ENCODE measurements around the gene RPS6KA5.

The RPS6KA5 gene

DNA sequence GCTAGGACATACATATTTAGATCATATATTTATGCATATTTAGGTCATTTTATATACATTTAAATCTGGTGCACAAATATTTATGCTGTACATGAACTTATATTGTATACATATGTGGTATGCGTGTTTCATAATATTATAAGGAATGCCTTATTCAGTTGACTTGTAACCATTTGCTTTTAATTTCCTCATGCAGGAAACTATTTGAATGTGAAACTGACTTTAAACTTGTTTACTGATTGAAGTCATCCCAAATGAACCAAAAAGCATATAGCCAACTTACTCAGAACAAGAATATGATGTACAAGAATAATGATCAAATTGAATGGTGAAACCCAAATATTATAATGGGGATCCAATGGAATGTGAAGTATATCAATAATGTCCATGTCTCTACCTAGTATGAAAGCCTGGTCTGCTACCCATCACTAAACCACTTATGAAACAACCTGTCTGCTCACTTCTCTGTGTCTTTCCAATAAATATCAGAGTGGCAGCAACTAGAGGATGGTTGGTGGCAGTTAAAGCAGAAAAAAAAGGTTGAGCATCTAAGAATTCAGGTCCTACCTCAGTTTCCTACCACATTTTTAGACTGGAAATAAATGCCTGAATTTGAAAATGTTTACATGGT, 38.3 kb downstream of the RPS6KA5 start:
- DNase-seq (ENCODE audit: low spot score): no peak
- in situ Hi-C loops (cut with MboI; ENCODE audit: low pct_unique_long_range_greater_than_20kb, low sequenced_read_pairs, unreplicated experiment): no loop called here
- TF ChIP-seq, protein P1, sequence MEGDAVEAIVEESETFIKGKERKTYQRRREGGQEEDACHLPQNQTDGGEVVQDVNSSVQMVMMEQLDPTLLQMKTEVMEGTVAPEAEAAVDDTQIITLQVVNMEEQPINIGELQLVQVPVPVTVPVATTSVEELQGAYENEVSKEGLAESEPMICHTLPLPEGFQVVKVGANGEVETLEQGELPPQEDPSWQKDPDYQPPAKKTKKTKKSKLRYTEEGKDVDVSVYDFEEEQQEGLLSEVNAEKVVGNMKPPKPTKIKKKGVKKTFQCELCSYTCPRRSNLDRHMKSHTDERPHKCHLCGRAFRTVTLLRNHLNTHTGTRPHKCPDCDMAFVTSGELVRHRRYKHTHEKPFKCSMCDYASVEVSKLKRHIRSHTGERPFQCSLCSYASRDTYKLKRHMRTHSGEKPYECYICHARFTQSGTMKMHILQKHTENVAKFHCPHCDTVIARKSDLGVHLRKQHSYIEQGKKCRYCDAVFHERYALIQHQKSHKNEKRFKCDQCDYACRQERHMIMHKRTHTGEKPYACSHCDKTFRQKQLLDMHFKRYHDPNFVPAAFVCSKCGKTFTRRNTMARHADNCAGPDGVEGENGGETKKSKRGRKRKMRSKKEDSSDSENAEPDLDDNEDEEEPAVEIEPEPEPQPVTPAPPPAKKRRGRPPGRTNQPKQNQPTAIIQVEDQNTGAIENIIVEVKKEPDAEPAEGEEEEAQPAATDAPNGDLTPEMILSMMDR (IDR thresholded peaks at IDR 0.05; ENCODE audit: extremely low read depth, insufficient read depth, missing control alignments): no peak

DNA sequence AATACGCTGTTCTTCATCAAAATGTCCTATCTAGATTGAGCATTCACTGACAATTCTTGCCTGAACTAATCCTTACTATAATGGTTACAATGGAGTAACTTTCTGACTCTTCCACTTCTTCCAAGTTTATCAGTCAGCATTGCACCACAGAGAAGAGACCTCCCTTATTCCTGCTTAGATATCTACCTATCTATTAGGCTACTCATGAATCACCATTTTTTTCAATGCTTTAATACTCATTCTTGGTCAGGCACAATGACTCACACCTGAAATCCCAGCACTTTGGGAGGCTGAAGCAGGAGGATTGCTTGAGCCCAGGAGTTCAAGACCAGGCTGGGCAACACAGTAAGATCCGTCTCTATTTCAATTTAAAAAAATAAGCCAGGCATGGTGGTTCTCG, 39.3 kb downstream of the RPS6KA5 start:
- DNase-seq (ENCODE audit: low spot score): no peak
- in situ Hi-C loops (cut with MboI; ENCODE audit: low pct_unique_long_range_greater_than_20kb, low sequenced_read_pairs, unreplicated experiment): no loop called here
- TF ChIP-seq, protein P1 (IDR thresholded peaks at IDR 0.05; ENCODE audit: extremely low read depth, insufficient read depth, missing control alignments): no peak

DNA sequence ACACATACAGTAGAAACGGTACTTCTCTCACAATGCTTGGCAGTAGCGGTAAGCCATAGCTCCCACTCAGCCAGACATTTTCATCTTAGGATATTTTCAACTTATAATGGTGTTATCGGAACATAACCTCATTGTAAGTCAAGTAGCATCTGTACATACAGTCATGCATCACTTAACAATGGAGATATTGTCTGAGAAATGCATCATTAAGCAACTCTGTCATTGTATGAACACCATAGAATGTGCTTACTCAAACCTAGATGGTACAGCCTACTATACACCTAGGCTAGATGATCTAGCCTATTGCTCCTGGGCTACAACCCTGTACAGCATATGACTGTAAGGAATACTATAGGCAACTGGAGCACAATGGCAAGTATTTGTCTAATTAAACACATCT, 40.8 kb downstream of the RPS6KA5 start:
- no peak for DNase-seq (ENCODE audit: low spot score)
- TF ChIP-seq, protein P1 (IDR thresholded peaks at IDR 0.05; ENCODE audit: extremely low read depth, insufficient read depth, missing control alignments): no peak
- in situ Hi-C loops (cut with MboI; ENCODE audit: low pct_unique_long_range_greater_than_20kb, low sequenced_read_pairs, unreplicated experiment): no loop called here

DNA sequence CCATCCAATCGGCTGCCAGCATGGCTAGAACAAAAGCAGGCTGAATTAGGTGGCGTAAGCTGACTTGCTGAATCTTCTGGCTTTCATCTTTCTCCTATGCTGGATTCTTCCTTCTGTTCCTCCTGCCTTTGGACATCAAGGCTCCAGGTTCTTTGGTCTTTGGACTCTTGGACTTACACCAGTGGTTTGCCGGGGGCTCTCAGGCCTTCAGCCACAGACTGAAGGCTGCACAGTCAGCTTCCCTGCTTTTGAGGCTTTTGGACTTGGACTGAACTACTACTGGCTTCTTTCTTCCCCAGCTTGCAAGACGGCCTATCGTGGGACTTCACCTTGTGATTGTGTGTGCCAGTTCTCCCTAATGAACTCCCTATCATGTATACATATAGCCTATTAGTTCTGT, 42.0 kb downstream of the RPS6KA5 start:
- in situ Hi-C loops (cut with MboI; ENCODE audit: low pct_unique_long_range_greater_than_20kb, low sequenced_read_pairs, unreplicated experiment): no loop called here
- DNase-seq (ENCODE audit: low spot score): no peak
- TF ChIP-seq, protein P1 (IDR thresholded peaks at IDR 0.05; ENCODE audit: extremely low read depth, insufficient read depth, missing control alignments): no peak

DNA sequence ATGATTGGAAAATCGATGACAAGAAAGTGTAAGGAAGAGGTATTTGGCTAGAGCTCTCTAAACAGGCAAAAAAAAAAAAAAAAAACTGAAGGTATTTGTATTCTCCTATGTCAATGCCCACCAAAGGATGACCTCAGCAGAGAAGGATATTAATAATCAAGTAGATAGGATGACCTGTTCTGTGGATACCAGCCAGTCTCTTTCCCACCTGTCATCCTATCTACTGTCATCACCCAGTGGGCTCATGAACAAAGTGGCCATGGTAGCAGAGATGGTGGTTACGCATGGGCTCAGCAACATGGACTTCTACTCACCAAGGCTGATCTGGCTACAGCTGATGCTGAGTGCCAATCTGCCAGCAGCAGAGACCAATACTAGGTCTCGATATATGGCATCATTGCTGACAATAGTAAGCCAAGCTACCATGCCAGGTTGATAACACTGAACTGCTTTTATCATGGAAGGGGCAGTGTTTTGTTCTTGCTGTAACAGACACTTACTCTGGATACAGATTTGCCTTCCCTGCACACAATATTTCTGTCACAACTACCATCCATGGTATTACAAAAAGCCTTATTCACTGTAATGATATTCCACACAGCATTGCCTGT, 43.5 kb downstream of the RPS6KA5 start:
- TF ChIP-seq, protein P1 (IDR thresholded peaks at IDR 0.05; ENCODE audit: extremely low read depth, insufficient read depth, missing control alignments): no peak
- in situ Hi-C loops (cut with MboI; ENCODE audit: low pct_unique_long_range_greater_than_20kb, low sequenced_read_pairs, unreplicated experiment): no loop called here
- DNase-seq (ENCODE audit: low spot score): no peak

DNA sequence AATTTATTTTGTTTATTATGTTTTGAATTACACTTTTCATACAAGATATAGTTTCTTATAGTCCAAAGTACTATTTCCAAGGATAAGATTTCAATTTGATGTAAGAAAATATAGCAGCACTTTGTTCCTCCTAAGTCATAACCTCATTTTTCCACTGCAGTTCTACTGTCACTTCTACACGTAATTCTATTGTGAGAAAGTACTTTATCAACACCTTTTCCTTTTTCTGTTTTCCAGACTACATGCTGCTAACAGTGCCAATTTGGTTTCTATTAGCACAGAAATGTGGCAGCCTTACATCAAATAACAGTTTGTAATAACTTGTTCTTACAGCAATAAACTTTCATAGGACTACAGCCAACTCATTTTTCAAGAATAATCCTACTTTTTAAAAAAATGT, 45.0 kb downstream of the RPS6KA5 start:
- in situ Hi-C loops (cut with MboI; ENCODE audit: low pct_unique_long_range_greater_than_20kb, low sequenced_read_pairs, unreplicated experiment): no loop called here
- TF ChIP-seq, protein P1 (IDR thresholded peaks at IDR 0.05; ENCODE audit: extremely low read depth, insufficient read depth, missing control alignments): no peak
- no peak for DNase-seq (ENCODE audit: low spot score)

All from GM13977 (cell line).